ENCODE data around the gene P2RX3. TPM values are rescaled to one million over a fixed set of nuclear protein-coding genes. Genes with fewer than 3 reads are reported as not detected.

The P2RX3 gene
- total and polyA plus RNA-seq, 10 of the 15 experiments (the other 5 are each of a cell fraction or from before 2014, with no cell fraction given) = 0.05 to 0.12 TPM; not detected in 8

GRCh38 chr11:57344826-57345225 lies 6.7 kb downstream of the P2RX3 start:
- ChIA-PET CTCF (interaction anchor here (1.3 to 4.5 kb wide), 8 partner anchors 8 to 1285 kb away, joined by 3 to 41 read pairs (median 26); no protein-coding TSS in a partner anchor), RAD21 (ENCODE audit: unreplicated experiment) (interaction anchor here (0.6 to 2.4 kb wide), 4 partner anchors 80 to 295 kb away, joined by 3 to 17 read pairs (median 6); no protein-coding TSS in a partner anchor), POLR2A (no interaction called here), SMC1A (ENCODE audit: uncharacterized antibody, unreplicated experiment) (interaction anchor here (1.4 to 2.9 kb wide), 5 partner anchors 11 to 182 kb away, joined by 5 to 10 read pairs (median 5); no protein-coding TSS in a partner anchor)
- no TSS peak for BruUV-seq (replicated peaks)
- Histone ChIP-seq H3K27me3 (replicated peaks in 1 of 2; ENCODE audit: control insufficient read depth in 2 of 2, insufficient read depth in 2 of 2, low read length in 1 of 2) (peaks cover 0 to 4% of the 10 kb centered on the region in 2 experiments; a peak in 1 of 4 replicates), H3K4me1 (ENCODE audit: control insufficient read depth, insufficient read depth, low read length) (no peaks in the 10 kb centered on the region; the same call in 1 of the 2 replicates), H2AFZ (ENCODE audit: control insufficient read depth, low read depth, low read length) (0 out of 2 replicates have a peak overlapping the region, but pooled peaks have one; percentile 83), H4K20me1 (ENCODE audit: control insufficient read depth, insufficient read depth) (no peaks in the 10 kb centered on the region), H3K9ac (ENCODE audit: control insufficient read depth, insufficient read depth, low read length) (no peak overlapping the region), H3K4me3 (no peak overlapping the region), H3K4me2 (ENCODE audit: control insufficient read depth, insufficient read depth) (no peak overlapping the region), H3K79me2 (ENCODE audit: control insufficient read depth, insufficient read depth, low read length) (no peaks in the 10 kb centered on the region), H3K9me3 (replicated peaks; ENCODE audit: control insufficient read depth, insufficient read depth, low read length) (no peaks in the 10 kb centered on the region), H3K27ac (ENCODE audit: control insufficient read depth, insufficient read depth) (no peak overlapping the region), H3K36me3 (ENCODE audit: control insufficient read depth in 2 of 2, insufficient read depth in 2 of 2, low read length in 1 of 2) (no peaks in the 10 kb centered on the region)
- intact Hi-C loops (cut with micrococcal nuclease; ENCODE audit: unreplicated experiment) (loop anchor here (1.0 to 10.0 kb wide), 5 partner anchors 112 to 1160 kb away; partner anchors contain the start of gene OR5B21), in situ Hi-C loops (cut with MboI) (loop anchor here (5.0 to 25.0 kb wide), 5 partner anchors 137 to 1242 kb away; partner anchors contain the start of genes LPXN, OR5B21, TIMM10 and ZFP91)
- DNase-seq (ENCODE audit: low read depth, low spot score) (no peak), ATAC-seq (no peak), FAIRE-seq (no peak)
- no peak for TF ChIP-seq STAT3 (IDR thresholded peaks at IDR 0.05; ENCODE audit: low read depth, low read length)
- WGBS (ENCODE audit: insufficient coverage, insufficient replicate concordance, low lambda C conversion rate, missing lambda C conversion rate) = 84% methylated on average over 10 of the region's 10 CpGs

GRCh38 chr11:57345555-57346211 lies 7.5 kb downstream of the P2RX3 start:
- no peak overlapping the region for H3K4me2 ChIP-seq (ENCODE audit: control insufficient read depth, insufficient read depth)
- H3K9ac ChIP-seq (ENCODE audit: control insufficient read depth, insufficient read depth, low read length) = no peak overlapping the region
- ChIA-PET POLR2A (no interaction called here), RAD21 (ENCODE audit: unreplicated experiment) (interaction anchor here (0.7 to 2.4 kb wide), 31 partner anchors 10 to 455 kb away, joined by 3 to 23 read pairs (median 4); partner anchors contain the start of genes RTN4RL2, SLC43A1, SSRP1 and UBE2L6), SMC1A (ENCODE audit: uncharacterized antibody, unreplicated experiment) (interaction anchor here (0.6 to 1.7 kb wide), 20 partner anchors 9 to 941 kb away, joined by 3 to 7 read pairs (median 4); partner anchors contain the start of gene RTN4RL2), CTCF (interaction anchor here (0.6 to 4.5 kb wide), 33 partner anchors 8 to 584 kb away, joined by 3 to 41 read pairs (median 4); partner anchors contain the start of genes CLP1, P2RX3, SLC43A1 and UBE2L6)
- DNase-seq (ENCODE audit: low read depth, low spot score) (no peak), FAIRE-seq (peak; percentile 87), ATAC-seq (peak; percentile 83)
- no peaks in the 10 kb centered on the region; the same call in 2 of the 3 replicates for H3K9me3 ChIP-seq (replicated peaks; ENCODE audit: control insufficient read depth, insufficient read depth, low read length)
- intact Hi-C loops (cut with micrococcal nuclease; ENCODE audit: unreplicated experiment) (loop anchor here (1.0 to 10.0 kb wide), 5 partner anchors 112 to 1159 kb away; partner anchors contain the start of gene OR5B21), in situ Hi-C loops (cut with MboI) (loop anchor here (5.0 to 25.0 kb wide), 5 partner anchors 137 to 1242 kb away; partner anchors contain the start of genes LPXN, OR5B21, TIMM10 and ZFP91)
- no peak overlapping the region for H3K4me3 ChIP-seq
- no peaks in the 10 kb centered on the region; the same call in 1 of the 2 replicates for H3K4me1 ChIP-seq (ENCODE audit: control insufficient read depth, insufficient read depth, low read length)
- no peaks in the 10 kb centered on the region for H4K20me1 ChIP-seq (ENCODE audit: control insufficient read depth, insufficient read depth)
- H3K79me2 ChIP-seq (ENCODE audit: control insufficient read depth, insufficient read depth, low read length) = no peaks in the 10 kb centered on the region
- peaks cover 0 to 4% of the 10 kb centered on the region in 2 experiments; a peak in 1 of 4 replicates for H3K27me3 ChIP-seq (replicated peaks in 1 of 2; ENCODE audit: control insufficient read depth in 2 of 2, insufficient read depth in 2 of 2, low read length in 1 of 2)
- no peaks in the 10 kb centered on the region for H3K36me3 ChIP-seq (ENCODE audit: control insufficient read depth in 2 of 2, insufficient read depth in 2 of 2, low read length in 1 of 2)
- WGBS (ENCODE audit: insufficient coverage, insufficient replicate concordance, low lambda C conversion rate, missing lambda C conversion rate) = 15% methylated on average over 8 of the region's 11 CpGs
- H3K27ac ChIP-seq (ENCODE audit: control insufficient read depth, insufficient read depth) = no peak overlapping the region
- H2AFZ ChIP-seq (ENCODE audit: control insufficient read depth, low read depth, low read length) = peak overlapping the region; percentile 83
- BruUV-seq (replicated peaks) = no TSS peak
- TF ChIP-seq NRF1 (conservative IDR thresholded peaks at IDR 0.05; ENCODE audit: low read depth, low read length) = no peak
- TF ChIP-seq TCF3 (IDR thresholded peaks at IDR 0.05; ENCODE audit: borderline replicate concordance, insufficient read depth, low read depth, low read length) = no peak
- TF ChIP-seq TCF7 (IDR thresholded peaks at IDR 0.05; ENCODE audit: borderline replicate concordance) = no peak
- no peak for TF ChIP-seq SMAD5 (IDR thresholded peaks at IDR 0.05; ENCODE audit: low read depth)
- TF ChIP-seq JUND (IDR thresholded peaks at IDR 0.05; ENCODE audit: low read depth, low read length) = no peak
- TF ChIP-seq PML (IDR thresholded peaks at IDR 0.05; ENCODE audit: low read length) = no peak
- no peak for TF ChIP-seq CHD1 (IDR thresholded peaks at IDR 0.05; ENCODE audit: low read depth, low read length)
- TF ChIP-seq SIX5 (IDR thresholded peaks at IDR 0.05; ENCODE audit: low read depth, low read length, severe bottlenecking) = no peak
- no peak for TF ChIP-seq TBL1XR1 (IDR thresholded peaks at IDR 0.05; ENCODE audit: low read depth, low read length)
- TF ChIP-seq ATF3 (IDR thresholded peaks at IDR 0.05; ENCODE audit: borderline replicate concordance, extremely low read depth, low read depth, low read length) = no peak
